Colonic mucosa (tissue), 4 donors: ENCODE data around the gene TEX11. TPM values are rescaled to one million over a fixed set of nuclear protein-coding genes. Genes with fewer than 3 reads are reported as not detected.

ENCODE experiments used
- DNase-seq: peaks from one replicate; pipeline ENCODE4 v3.0.0-alpha.2; 2020
- H3K27ac ChIP-seq: fragments of 200-600 bp; one replicate; pipeline ENCODE4 v1.8.0; 2021
- H3K27me3 ChIP-seq: fragments of 200-600 bp; one replicate; pipeline ENCODE4 v1.8.0; 2021
- H3K36me3 ChIP-seq: fragments of 200-600 bp; one replicate; pipeline ENCODE4 v1.8.0; 2021
- H3K4me1 ChIP-seq: fragments of 200-600 bp; one replicate; pipeline ENCODE4 v1.8.0; 2021; ENCODE audit warnings: mild to moderate bottlenecking
- H3K4me3 ChIP-seq: fragments of 200-600 bp; one replicate; pipeline ENCODE4 v1.8.0; 2021
- H3K9ac ChIP-seq, 2 donors: one replicate each; pipeline ENCODE4 v1.7.0; 2013; ENCODE audit warnings: control low read depth in 2 of 2, low read depth in 2 of 2, low read length in 2 of 2
- H3K9me3 ChIP-seq: fragments of 200-600 bp; one replicate; pipeline ENCODE4 v1.8.0; 2021
- CTCF ChIP-seq: fragments of 200-600 bp; IDR thresholded peaks from one replicate; pipeline ENCODE4 v1.8.0; 2022; ENCODE audit warnings: antibody characterized with exemption, mild to moderate bottlenecking
- intact Hi-C: fragments of 100-400 bp; cut with DNase I; formaldehyde crosslinking; loops from one replicate; pipeline ENCODE4 v1.14.1; 2022
- total RNA-seq, 2 donors: library from RNA; stranded (reverse); fragmentation: NEBNext Ultra II Directional in 1 of 2; extraction: Animal tissue kit (Norgen Biotek cat#: 25700) in 1 of 2; gene quantifications; one replicate each; pipeline ENCODE4 v1.2.1, GENCODE V29; 2021
- donor health status: healthy.
- donor health status: DM: no; HTN: no; CAD: no.
- donor health status: DM: no; HTN: no; CAD: no.

The TEX11 gene
- total RNA-seq, 2 donors from 2014 or later, result 0.94 to 1.0 TPM

DNA sequence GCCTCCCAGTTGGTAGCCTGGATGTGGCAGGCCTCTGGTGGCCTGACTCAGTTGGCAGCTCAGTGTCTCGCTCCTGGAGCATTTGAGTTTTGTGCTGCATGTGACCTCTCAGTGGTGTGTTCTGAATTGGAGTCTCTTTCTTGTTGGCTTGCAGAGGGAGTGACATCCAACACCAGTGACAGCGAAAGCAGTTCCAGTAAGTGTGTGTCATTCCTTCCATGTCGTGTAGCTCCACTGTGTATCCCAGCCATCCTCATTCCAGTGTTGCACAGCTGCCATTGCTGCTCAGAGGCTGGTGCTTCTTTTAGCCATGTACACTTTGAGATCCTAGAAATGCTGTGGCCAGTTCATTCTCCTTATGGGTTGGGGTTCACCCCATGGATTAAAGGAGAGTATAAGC, 411.5 kb downstream of the TEX11 start:
- TF ChIP-seq CTCF, result no peak
- H3K27ac ChIP-seq, result no peak overlapping the region
- no peak overlapping the region for H3K4me3 ChIP-seq
- H3K27me3 ChIP-seq, result no peaks in the 10 kb centered on the region
- H3K9ac ChIP-seq, result no peak overlapping the region
- intact Hi-C loops, result no loop called here
- H3K9me3 ChIP-seq, result no peaks in the 10 kb centered on the region
- no peaks in the 10 kb centered on the region for H3K36me3 ChIP-seq
- DNase-seq, result no peak
- no peaks in the 10 kb centered on the region for H3K4me1 ChIP-seq

- no peak for DNase-seq
- intact Hi-C loops, result no loop called here
- no peak for TF ChIP-seq CTCF
Observed at GRCh38 chrX:70496491-70496890, 412.0 kb downstream of the TEX11 start.

DNA sequence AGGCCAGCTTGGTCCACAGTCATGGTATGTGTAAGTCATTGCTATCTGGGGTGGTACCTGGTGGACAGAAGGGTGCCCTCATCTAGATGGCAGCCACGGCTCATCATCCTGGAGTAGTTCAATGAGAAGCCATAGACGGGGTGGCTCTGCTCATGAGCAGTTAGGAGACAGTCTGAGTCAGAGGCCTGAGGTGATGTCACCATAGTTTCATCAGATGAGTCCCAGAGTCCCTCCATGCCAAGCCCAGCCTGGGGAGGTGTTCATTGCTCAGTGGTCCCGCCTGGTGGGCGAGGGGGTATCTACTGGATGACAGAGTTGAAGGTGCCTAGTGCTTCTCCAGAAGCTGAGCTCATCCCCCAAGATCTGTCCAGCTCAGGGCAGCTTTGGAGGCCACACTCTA, 414.1 kb downstream of the TEX11 start:
- no peak for DNase-seq
- no peaks in the 10 kb centered on the region for H3K36me3 ChIP-seq
- no peak overlapping the region for H3K27ac ChIP-seq
- no peak for TF ChIP-seq CTCF
- H3K4me1 ChIP-seq, result no peaks in the 10 kb centered on the region
- H3K9ac ChIP-seq, result no peak overlapping the region
- H3K27me3 ChIP-seq, result no peaks in the 10 kb centered on the region
- intact Hi-C loops, result no loop called here
- no peaks in the 10 kb centered on the region for H3K9me3 ChIP-seq
- H3K4me3 ChIP-seq, result no peak overlapping the region

More at GRCh38 chrX:70496491-70496890, 412.0 kb downstream of the TEX11 start:
- H3K36me3 ChIP-seq, result no peaks in the 10 kb centered on the region
- no peaks in the 10 kb centered on the region for H3K9me3 ChIP-seq
- no peak overlapping the region for H3K4me3 ChIP-seq
- no peak overlapping the region for H3K9ac ChIP-seq
- H3K4me1 ChIP-seq, result no peaks in the 10 kb centered on the region
- no peaks in the 10 kb centered on the region for H3K27me3 ChIP-seq
- no peak overlapping the region for H3K27ac ChIP-seq

GRCh38 chrX:70488856-70489255, 419.7 kb downstream of the TEX11 start:
- Histone ChIP-seq H3K9me3 (no peaks in the 10 kb centered on the region), H3K9ac (no peak overlapping the region), H3K4me1 (no peaks in the 10 kb centered on the region), H3K4me3 (no peak overlapping the region), H3K27me3 (no peaks in the 10 kb centered on the region), H3K36me3 (no peaks in the 10 kb centered on the region), H3K27ac (no peak overlapping the region)
- intact Hi-C loops, result no loop called here
- no peak for DNase-seq
- no peak for TF ChIP-seq CTCF

DNA sequence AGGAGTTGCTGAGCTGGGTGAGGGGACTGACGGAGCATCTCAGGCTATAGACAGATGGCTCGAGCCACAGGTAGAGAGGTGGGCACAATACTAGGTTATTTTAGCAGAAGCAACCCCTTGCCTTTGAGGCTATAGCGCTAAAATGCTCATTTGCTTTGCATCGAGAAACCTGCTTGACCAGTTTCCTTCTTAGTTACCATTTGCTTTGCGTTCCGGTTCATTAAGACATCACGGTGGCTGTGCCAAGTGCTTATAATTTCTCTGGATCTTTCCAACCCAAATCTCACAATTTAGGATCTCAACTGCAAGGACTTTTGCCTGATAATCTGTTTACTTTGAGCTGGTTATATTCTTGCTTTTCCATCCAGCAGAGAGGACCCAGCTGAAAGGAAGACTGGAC, 423.0 kb downstream of the TEX11 start:
- no peak for TF ChIP-seq CTCF
- Histone ChIP-seq H3K4me1 (peaks cover 1% of the 10 kb centered on the region), H3K9me3 (no peaks in the 10 kb centered on the region), H3K9ac (no peak overlapping the region), H3K27me3 (no peaks in the 10 kb centered on the region), H3K4me3 (no peak overlapping the region), H3K27ac (no peak overlapping the region), H3K36me3 (no peaks in the 10 kb centered on the region)
- intact Hi-C loops, result no loop called here
- DNase-seq, result no peak

GRCh38 chrX:70482300-70482699, 426.2 kb downstream of the TEX11 start:
- TF ChIP-seq CTCF, result no peak
- H3K27me3 ChIP-seq, result no peaks in the 10 kb centered on the region
- H3K9me3 ChIP-seq, result no peaks in the 10 kb centered on the region
- no peak overlapping the region for H3K4me3 ChIP-seq
- H3K4me1 ChIP-seq, result peaks cover 9% of the 10 kb centered on the region
- peak overlapping the region in 1 of 2 donors; percentile 61 for H3K9ac ChIP-seq
- intact Hi-C loops, result no loop called here
- DNase-seq, result no peak
- peak overlapping the region; percentile 79 for H3K27ac ChIP-seq
- H3K36me3 ChIP-seq, result no peaks in the 10 kb centered on the region
